Transverse colon (tissue), 4 donors: ENCODE data around the gene PLVAP. TPM values are rescaled to one million over a fixed set of nuclear protein-coding genes. Genes with fewer than 3 reads are reported as not detected.

Source experiments
- DNase-seq: peaks from one replicate; pipeline ENCODE4 v3.0.0-alpha.2; 2019
- H3K27ac ChIP-seq, 4 donors: fragments of 200-600 bp; sonication (generic); 2 replicates each; pipeline ENCODE4 v1.5.1; 2016 to 2018; ENCODE audit warnings: inconsistent platforms in 4 of 4
- H3K27me3 ChIP-seq: fragments of 200-600 bp; sonication (generic); 2 replicates; pipeline ENCODE4 v1.5.1; 2017; ENCODE audit warnings: inconsistent platforms
- H3K36me3 ChIP-seq, 4 donors: fragments of 200-600 bp; sonication (generic); 2 replicates each; pipeline ENCODE4 v1.5.1; 2017 to 2019; ENCODE audit warnings: inconsistent platforms in 4 of 4
- H3K4me1 ChIP-seq, 4 donors: fragments of 200-600 bp; sonication (generic); 2 replicates each; pipeline ENCODE4 v1.5.1; 2017 to 2020; ENCODE audit warnings: inconsistent platforms in 4 of 4
- H3K4me3 ChIP-seq, 4 donors: fragments of 200-600 bp; sonication (generic); 1 replicate in 1 of 4; 2 replicates in 3 of 4; pipeline versions ENCODE4 v1.5.1 to v1.6.1; 2017 to 2019; ENCODE audit warnings: inconsistent platforms in 4 of 4
- H3K9me3 ChIP-seq, 2 donors: fragments of 200-600 bp; sonication (generic); 2 replicates each; pipeline ENCODE4 v1.5.1; 2017 to 2019; ENCODE audit warnings: inconsistent platforms in 2 of 2
- EP300 ChIP-seq: sonication (generic); formaldehyde crosslinking; IDR thresholded peaks from one replicate; pipeline ENCODE4 v1.6.1; 2017; ENCODE audit warnings: antibody characterized with exemption, low read depth
- POLR2A ChIP-seq: fragments of 450-650 bp; IDR thresholded peaks from one replicate; pipeline ENCODE4 v1.6.1; 2016; ENCODE audit warnings: antibody characterized with exemption, mild to moderate bottlenecking, moderate library complexity
- POLR2AphosphoS5 ChIP-seq, 3 donors: sonication (generic); formaldehyde crosslinking; IDR thresholded peaks; one replicate each; pipeline ENCODE4 v1.6.1; 2016; ENCODE audit warnings: antibody characterized with exemption in 3 of 3
- WGBS, 2 donors: methylation state at CpG; one replicate each; pipeline ENCODE4 v1.1.5; 2018; ENCODE audit warnings: low coverage in 1 of 2; 5-methylcytosine and 5-hydroxymethylcytosine counted together
- in situ Hi-C, 4 donors: fragments of 200-750 bp; cut with MboI; loops; one replicate each; pipeline versions ENCODE4 v1.15.0 to v1.15.1; 2017; ENCODE audit warnings: low sequenced_read_pairs in 3 of 4, low pct_ligation_motif_present in 1 of 4, low pct_unique_long_range_greater_than_20kb in 1 of 4
- intact Hi-C: fragments of 100-400 bp; cut with DNase I; formaldehyde crosslinking; loops from one replicate; pipeline ENCODE4 v1.15.1; 2023; ENCODE audit warnings: low total_unique reads
- total RNA-seq, 4 donors: library from RNA; depleted of rRNA; stranded (reverse); fragments of >200 nt; gene quantifications; one replicate each; pipeline ENCODE4 v1.1.0, GENCODE V29; 2016
- TF ChIP-seq, protein P1 (sequence below), 5 experiments: fragments of 200-600 bp in 3 of 5; fragments of 450-650 bp in 2 of 5; sonication (generic) in 3 of 5; IDR thresholded peaks; 1 replicate in 2 of 5; 2 replicates in 3 of 5; pipeline ENCODE4 v1.5.1; 2016 to 2017; ENCODE audit warnings: antibody characterized with exemption in 5 of 5, inconsistent platforms in 3 of 5, mild to moderate bottlenecking in 2 of 5, moderate library complexity in 1 of 5

The PLVAP gene
- total RNA-seq, 4 donors from 2014 or later, result 3.0 to 37.0 (median 19.2) TPM

- no peaks in the 10 kb centered on the region for H3K36me3 ChIP-seq
- no peak for DNase-seq
- intact Hi-C loops, result no loop called here
- peaks cover 8 to 37% (median 10%) of the 10 kb centered on the region in 4 donors for H3K4me1 ChIP-seq
- TF ChIP-seq, protein P1, sequence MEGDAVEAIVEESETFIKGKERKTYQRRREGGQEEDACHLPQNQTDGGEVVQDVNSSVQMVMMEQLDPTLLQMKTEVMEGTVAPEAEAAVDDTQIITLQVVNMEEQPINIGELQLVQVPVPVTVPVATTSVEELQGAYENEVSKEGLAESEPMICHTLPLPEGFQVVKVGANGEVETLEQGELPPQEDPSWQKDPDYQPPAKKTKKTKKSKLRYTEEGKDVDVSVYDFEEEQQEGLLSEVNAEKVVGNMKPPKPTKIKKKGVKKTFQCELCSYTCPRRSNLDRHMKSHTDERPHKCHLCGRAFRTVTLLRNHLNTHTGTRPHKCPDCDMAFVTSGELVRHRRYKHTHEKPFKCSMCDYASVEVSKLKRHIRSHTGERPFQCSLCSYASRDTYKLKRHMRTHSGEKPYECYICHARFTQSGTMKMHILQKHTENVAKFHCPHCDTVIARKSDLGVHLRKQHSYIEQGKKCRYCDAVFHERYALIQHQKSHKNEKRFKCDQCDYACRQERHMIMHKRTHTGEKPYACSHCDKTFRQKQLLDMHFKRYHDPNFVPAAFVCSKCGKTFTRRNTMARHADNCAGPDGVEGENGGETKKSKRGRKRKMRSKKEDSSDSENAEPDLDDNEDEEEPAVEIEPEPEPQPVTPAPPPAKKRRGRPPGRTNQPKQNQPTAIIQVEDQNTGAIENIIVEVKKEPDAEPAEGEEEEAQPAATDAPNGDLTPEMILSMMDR (IDR thresholded peaks at IDR 0.05), result no peak
- TF ChIP-seq POLR2A (no peak), EP300 (no peak), POLR2AphosphoS5 (IDR thresholded peaks at IDR 0.05) (no peak)
- H3K27ac ChIP-seq, result peak overlapping the region; percentile 79 to 86 (median 86)
- in situ Hi-C loops, result no loop called here
- no peaks in the 10 kb centered on the region for H3K27me3 ChIP-seq
- H3K4me3 ChIP-seq, result peak overlapping the region in 3 of 4 donors; percentile 16 to 51 (median 28)
- H3K9me3 ChIP-seq, result no peaks in the 10 kb centered on the region
- 67% methylated on average over 6 of the region's 6 CpGs; no CpG with 5 or more reads in 1 of the 2 donors for WGBS, 2 donors
These were observed 26.9 kb upstream of the PLVAP start for GRCh38 chr19:17404015-17404414.

- Histone ChIP-seq H3K4me3 (peak overlapping the region in 2 of 4 donors; percentile 28 to 51), H3K27me3 (no peaks in the 10 kb centered on the region), H3K36me3 (no peaks in the 10 kb centered on the region), H3K4me1 (peaks cover 8 to 37% (median 10%) of the 10 kb centered on the region in 4 donors), H3K27ac (peak overlapping the region in 3 of 4 donors; percentile 79 to 86 (median 86)), H3K9me3 (no peaks in the 10 kb centered on the region)
- WGBS, 2 donors, result 66 to 81% methylated on average over 3 to 34 of the region's 36 CpGs
- DNase-seq, result no peak
- intact Hi-C loops (no loop called here), in situ Hi-C loops (no loop called here)
- TF ChIP-seq EP300 (no peak), POLR2A (no peak), POLR2AphosphoS5 (IDR thresholded peaks at IDR 0.05) (no peak)
- TF ChIP-seq, protein P1 (IDR thresholded peaks at IDR 0.05), result no peak
These were observed 26.1 kb upstream of the PLVAP start for GRCh38 chr19:17402982-17403855.

- intact Hi-C loops, result no loop called here
- TF ChIP-seq POLR2A, result no peak
- no peak for TF ChIP-seq EP300
- TF ChIP-seq, protein P1 (IDR thresholded peaks at IDR 0.05), result no peak
- no peak for TF ChIP-seq POLR2AphosphoS5 (IDR thresholded peaks at IDR 0.05)
- no peak for DNase-seq
- Histone ChIP-seq H3K9me3 (no peaks in the 10 kb centered on the region), H3K27me3 (no peaks in the 10 kb centered on the region), H3K4me1 (peaks cover 5 to 26% (median 9%) of the 10 kb centered on the region in 4 donors), H3K27ac (no peak overlapping the region), H3K4me3 (no peak overlapping the region), H3K36me3 (no peaks in the 10 kb centered on the region)
- in situ Hi-C loops, result no loop called here
- 87 to 100% methylated on average over 1 to 6 of the region's 6 CpGs for WGBS, 2 donors
These were observed 24.5 kb upstream of the PLVAP start for GRCh38 chr19:17401628-17402027.

GRCh38 chr19:17398902-17399527 lies 21.9 kb upstream of the PLVAP start:
- intact Hi-C loops (no loop called here), in situ Hi-C loops (loop anchor here in 1 of 4 donors (10.0 kb wide), 1 partner anchor 66 kb away; the partner anchor contains the start of gene NXNL1)
- H3K4me3 ChIP-seq, result no peak overlapping the region
- no peak overlapping the region for H3K27ac ChIP-seq
- no peak for DNase-seq
- 64 to 76% methylated on average over 5 to 8 of the region's 8 CpGs for WGBS, 2 donors
- H3K36me3 ChIP-seq, result no peaks in the 10 kb centered on the region
- no peak for TF ChIP-seq POLR2A
- no peak for TF ChIP-seq POLR2AphosphoS5 (IDR thresholded peaks at IDR 0.05)
- TF ChIP-seq EP300, result no peak
- TF ChIP-seq, protein P1 (IDR thresholded peaks at IDR 0.05), result no peak
- H3K27me3 ChIP-seq, result peaks cover 4% of the 10 kb centered on the region
- H3K9me3 ChIP-seq, result no peaks in the 10 kb centered on the region
- H3K4me1 ChIP-seq, result peaks cover 0 to 13% (median 1%) of the 10 kb centered on the region in 4 donors
